ENCODE data around the gene PCOLCE2.

The PCOLCE2 gene, protein sequence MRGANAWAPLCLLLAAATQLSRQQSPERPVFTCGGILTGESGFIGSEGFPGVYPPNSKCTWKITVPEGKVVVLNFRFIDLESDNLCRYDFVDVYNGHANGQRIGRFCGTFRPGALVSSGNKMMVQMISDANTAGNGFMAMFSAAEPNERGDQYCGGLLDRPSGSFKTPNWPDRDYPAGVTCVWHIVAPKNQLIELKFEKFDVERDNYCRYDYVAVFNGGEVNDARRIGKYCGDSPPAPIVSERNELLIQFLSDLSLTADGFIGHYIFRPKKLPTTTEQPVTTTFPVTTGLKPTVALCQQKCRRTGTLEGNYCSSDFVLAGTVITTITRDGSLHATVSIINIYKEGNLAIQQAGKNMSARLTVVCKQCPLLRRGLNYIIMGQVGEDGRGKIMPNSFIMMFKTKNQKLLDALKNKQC

DNA sequence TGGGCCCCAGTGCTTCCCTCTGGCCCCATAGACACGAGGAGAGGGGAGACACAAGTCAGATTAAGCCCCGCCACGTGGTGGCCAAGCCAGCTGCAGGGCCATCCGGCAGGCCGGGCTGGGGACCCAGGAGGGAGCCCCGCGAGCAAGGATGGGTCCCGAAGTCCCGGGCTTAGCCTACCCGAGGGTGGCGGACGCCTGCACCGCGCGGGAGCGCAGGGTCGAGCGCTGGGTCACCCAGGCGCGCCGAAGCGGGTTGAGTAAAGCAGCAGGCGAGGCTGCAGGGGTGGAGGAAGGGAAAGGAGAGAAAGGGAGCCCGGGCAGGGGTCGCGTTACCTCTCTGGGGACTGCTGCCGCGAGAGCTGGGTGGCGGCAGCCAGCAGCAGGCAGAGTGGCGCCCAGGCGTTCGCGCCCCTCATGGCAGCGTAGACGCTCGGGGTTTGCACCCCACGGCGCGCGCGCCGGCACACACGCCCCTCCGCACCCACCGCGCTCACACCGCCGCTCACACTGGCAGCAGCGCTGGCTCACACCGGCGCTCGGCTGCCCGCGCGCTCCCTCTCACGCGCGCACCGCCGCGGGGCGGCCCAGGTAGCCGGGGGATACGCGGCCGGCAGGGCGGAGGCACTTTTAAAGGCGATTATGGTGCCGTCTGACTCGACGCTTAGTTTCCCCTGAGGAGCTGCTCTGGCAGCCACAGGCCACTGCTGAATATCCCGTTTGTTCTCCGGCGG, at the start of gene PCOLCE2:
TSS of gene PCOLCE2 (minus strand) at position 603 of the 731 bp plus-strand sequence. CDS start at position 416, 187 bp downstream.
- Mint-ChIP-seq H3K36me3 (ENCODE audit: low read depth) (peaks cover 5% of the 10 kb centered on the region), H3K4me1 (peaks cover 19% of the 10 kb centered on the region), H3K27ac (no peak within 1 kb of the TSS), H3K9me3 (no peaks in the 10 kb centered on the region), H3K4me3 (peak within 1 kb of the TSS; percentile 81), H3K27me3 (ENCODE audit: low read depth, poor library complexity) (peaks cover 19% of the 10 kb centered on the region)
- DNase-seq = peak; percentile 71
- TF ChIP-seq, protein P1, sequence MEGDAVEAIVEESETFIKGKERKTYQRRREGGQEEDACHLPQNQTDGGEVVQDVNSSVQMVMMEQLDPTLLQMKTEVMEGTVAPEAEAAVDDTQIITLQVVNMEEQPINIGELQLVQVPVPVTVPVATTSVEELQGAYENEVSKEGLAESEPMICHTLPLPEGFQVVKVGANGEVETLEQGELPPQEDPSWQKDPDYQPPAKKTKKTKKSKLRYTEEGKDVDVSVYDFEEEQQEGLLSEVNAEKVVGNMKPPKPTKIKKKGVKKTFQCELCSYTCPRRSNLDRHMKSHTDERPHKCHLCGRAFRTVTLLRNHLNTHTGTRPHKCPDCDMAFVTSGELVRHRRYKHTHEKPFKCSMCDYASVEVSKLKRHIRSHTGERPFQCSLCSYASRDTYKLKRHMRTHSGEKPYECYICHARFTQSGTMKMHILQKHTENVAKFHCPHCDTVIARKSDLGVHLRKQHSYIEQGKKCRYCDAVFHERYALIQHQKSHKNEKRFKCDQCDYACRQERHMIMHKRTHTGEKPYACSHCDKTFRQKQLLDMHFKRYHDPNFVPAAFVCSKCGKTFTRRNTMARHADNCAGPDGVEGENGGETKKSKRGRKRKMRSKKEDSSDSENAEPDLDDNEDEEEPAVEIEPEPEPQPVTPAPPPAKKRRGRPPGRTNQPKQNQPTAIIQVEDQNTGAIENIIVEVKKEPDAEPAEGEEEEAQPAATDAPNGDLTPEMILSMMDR (IDR thresholded peaks at IDR 0.05) = no peak

DNA sequence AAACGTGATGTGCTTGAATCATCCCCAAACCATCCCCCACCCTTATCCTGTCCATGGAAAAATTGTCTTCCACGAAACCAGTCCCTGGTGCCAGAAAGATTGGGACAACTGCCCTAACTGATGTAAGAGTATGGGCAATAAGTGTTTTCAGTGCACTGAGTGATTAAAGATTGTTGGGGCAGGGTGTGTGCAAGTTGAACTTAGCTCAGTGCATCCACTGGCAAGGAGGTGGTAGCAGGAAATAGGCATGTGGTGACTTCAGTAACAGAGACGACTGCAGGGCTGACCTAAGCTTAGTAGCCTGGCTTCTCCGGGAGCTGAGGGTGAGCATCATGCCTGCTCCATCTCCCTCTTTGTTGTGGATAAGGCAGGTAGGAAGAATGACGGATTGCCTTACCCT, 47.1 kb upstream of the PCOLCE2 start:
- H3K36me3 Mint-ChIP-seq (ENCODE audit: low read depth) = no peaks in the 10 kb centered on the region
- H3K4me3 Mint-ChIP-seq = no peak overlapping the region
- DNase-seq = no peak
- H3K4me1 Mint-ChIP-seq = peaks cover 15% of the 10 kb centered on the region
- no peaks in the 10 kb centered on the region for H3K9me3 Mint-ChIP-seq
- H3K27ac Mint-ChIP-seq = no peak overlapping the region
- no peaks in the 10 kb centered on the region for H3K27me3 Mint-ChIP-seq (ENCODE audit: low read depth, poor library complexity)
- TF ChIP-seq, protein P1 (IDR thresholded peaks at IDR 0.05) = no peak

- TF ChIP-seq, protein P1 (IDR thresholded peaks at IDR 0.05) = no peak
- Mint-ChIP-seq H3K4me1 (peaks cover 7% of the 10 kb centered on the region), H3K27me3 (ENCODE audit: low read depth, poor library complexity) (no peaks in the 10 kb centered on the region), H3K9me3 (no peaks in the 10 kb centered on the region), H3K36me3 (ENCODE audit: low read depth) (no peaks in the 10 kb centered on the region), H3K4me3 (no peak overlapping the region), H3K27ac (no peak overlapping the region)
- no peak for DNase-seq
Measured at GRCh38 chr3:142934887-142935269, 46.0 kb upstream of the PCOLCE2 start.

- peaks cover 6% of the 10 kb centered on the region for H3K4me1 Mint-ChIP-seq
- TF ChIP-seq, protein P1 (IDR thresholded peaks at IDR 0.05) = no peak
- H3K9me3 Mint-ChIP-seq = no peaks in the 10 kb centered on the region
- no peaks in the 10 kb centered on the region for H3K36me3 Mint-ChIP-seq (ENCODE audit: low read depth)
- no peak overlapping the region for H3K4me3 Mint-ChIP-seq
- DNase-seq = no peak
- H3K27ac Mint-ChIP-seq = no peak overlapping the region
- H3K27me3 Mint-ChIP-seq (ENCODE audit: low read depth, poor library complexity) = no peaks in the 10 kb centered on the region
Measured at GRCh38 chr3:142934128-142934886, 45.4 kb upstream of the PCOLCE2 start.

DNA sequence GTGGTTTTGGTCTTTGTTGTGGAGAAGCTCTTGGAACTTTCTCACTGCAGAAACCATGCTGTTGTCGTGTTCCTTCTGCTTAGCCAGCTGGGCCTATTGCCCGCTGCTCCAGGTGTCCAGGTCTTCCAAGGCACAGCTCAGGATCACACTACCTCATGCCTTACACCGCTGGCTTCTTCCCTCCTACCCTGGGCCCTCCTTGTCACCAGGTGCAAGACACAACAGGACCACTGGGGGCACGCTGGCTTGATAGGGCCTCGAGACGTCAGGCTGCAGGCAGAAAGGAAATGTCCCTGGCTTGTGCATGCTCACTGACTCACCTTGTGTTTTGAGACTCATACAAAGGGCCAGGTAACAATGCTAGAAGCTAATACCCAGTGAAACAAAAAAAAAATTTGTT, 42.3 kb upstream of the PCOLCE2 start:
- H3K27me3 Mint-ChIP-seq (ENCODE audit: low read depth, poor library complexity) = peaks cover 3% of the 10 kb centered on the region
- no peak overlapping the region for H3K27ac Mint-ChIP-seq
- DNase-seq = no peak
- no peaks in the 10 kb centered on the region for H3K9me3 Mint-ChIP-seq
- TF ChIP-seq, protein P1 (IDR thresholded peaks at IDR 0.05) = no peak
- H3K4me1 Mint-ChIP-seq = peaks cover 6% of the 10 kb centered on the region
- H3K36me3 Mint-ChIP-seq (ENCODE audit: low read depth) = no peaks in the 10 kb centered on the region
- H3K4me3 Mint-ChIP-seq = no peak overlapping the region
